Astrocyte (in vitro differentiated cells and primary cell): ENCODE data around the gene RAC2.

Source experiments
- EZH2 ChIP-seq: IDR thresholded peaks from 2 replicates; pipeline ENCODE4 v1.6.1; 2012; ENCODE audit warnings: mild to moderate bottlenecking, low read length, inconsistent platforms; ENCODE audit not compliant: insufficient read depth
- TF ChIP-seq, protein P1 (sequence below): IDR thresholded peaks from 2 replicates; pipeline ENCODE4 v1.5.1; 2011; ENCODE audit warnings: low read depth, mild to moderate bottlenecking, inconsistent platforms, low read length, moderate library complexity; ENCODE audit not compliant: insufficient read depth

GRCh38 chr22:37292641-37293040 is 48.6 kb upstream of the RAC2 start:
- TF ChIP-seq, protein P1, sequence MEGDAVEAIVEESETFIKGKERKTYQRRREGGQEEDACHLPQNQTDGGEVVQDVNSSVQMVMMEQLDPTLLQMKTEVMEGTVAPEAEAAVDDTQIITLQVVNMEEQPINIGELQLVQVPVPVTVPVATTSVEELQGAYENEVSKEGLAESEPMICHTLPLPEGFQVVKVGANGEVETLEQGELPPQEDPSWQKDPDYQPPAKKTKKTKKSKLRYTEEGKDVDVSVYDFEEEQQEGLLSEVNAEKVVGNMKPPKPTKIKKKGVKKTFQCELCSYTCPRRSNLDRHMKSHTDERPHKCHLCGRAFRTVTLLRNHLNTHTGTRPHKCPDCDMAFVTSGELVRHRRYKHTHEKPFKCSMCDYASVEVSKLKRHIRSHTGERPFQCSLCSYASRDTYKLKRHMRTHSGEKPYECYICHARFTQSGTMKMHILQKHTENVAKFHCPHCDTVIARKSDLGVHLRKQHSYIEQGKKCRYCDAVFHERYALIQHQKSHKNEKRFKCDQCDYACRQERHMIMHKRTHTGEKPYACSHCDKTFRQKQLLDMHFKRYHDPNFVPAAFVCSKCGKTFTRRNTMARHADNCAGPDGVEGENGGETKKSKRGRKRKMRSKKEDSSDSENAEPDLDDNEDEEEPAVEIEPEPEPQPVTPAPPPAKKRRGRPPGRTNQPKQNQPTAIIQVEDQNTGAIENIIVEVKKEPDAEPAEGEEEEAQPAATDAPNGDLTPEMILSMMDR, result no peak
- TF ChIP-seq EZH2, result no peak
